ENCODE measurements around the gene KDM3A.

DNA sequence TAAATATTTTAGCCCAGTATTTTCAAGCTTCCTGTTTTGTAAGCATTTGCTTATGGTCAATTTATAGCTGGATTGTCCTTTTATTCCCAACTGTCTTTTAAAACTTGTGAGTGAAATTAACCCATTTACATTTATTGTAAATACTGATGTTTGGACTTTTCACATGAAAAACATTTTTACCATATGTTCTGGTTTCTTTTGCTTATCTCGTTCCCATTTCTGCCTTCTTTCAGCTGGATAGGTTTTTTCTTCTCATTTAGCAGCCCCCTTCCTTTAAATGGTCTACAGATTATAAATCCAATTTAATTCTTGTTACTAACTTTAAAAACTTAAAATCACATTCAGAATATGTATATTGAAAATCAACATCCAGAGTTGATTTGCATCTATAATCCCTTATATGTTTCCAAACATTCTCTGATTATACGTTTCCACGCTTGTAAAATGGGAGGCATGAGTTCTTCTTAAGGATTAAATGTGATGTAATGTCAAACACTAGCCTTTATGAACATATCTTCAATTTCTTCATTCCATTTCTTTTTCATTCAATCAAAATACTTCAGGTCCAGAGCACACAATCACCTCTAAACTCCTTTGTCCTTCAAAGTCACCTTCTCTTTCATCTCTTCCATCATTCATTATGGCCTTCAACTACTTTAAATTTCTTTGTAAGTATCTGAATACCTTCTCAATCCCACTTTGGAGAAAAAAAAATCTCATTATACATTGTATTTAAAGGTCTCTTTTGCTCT, 1.1 kb upstream of the KDM3A start:
- TF ChIP-seq, protein P1, sequence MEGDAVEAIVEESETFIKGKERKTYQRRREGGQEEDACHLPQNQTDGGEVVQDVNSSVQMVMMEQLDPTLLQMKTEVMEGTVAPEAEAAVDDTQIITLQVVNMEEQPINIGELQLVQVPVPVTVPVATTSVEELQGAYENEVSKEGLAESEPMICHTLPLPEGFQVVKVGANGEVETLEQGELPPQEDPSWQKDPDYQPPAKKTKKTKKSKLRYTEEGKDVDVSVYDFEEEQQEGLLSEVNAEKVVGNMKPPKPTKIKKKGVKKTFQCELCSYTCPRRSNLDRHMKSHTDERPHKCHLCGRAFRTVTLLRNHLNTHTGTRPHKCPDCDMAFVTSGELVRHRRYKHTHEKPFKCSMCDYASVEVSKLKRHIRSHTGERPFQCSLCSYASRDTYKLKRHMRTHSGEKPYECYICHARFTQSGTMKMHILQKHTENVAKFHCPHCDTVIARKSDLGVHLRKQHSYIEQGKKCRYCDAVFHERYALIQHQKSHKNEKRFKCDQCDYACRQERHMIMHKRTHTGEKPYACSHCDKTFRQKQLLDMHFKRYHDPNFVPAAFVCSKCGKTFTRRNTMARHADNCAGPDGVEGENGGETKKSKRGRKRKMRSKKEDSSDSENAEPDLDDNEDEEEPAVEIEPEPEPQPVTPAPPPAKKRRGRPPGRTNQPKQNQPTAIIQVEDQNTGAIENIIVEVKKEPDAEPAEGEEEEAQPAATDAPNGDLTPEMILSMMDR (conservative IDR thresholded peaks at IDR 0.05), result no peak
- no peak for TF ChIP-seq EZH2 (IDR thresholded peaks at IDR 0.05; ENCODE audit: low read depth)

Measured in PC-9 (cell line).